Measurements from ENCODE around the gene LBHD2.

Gene LBHD2

DNA sequence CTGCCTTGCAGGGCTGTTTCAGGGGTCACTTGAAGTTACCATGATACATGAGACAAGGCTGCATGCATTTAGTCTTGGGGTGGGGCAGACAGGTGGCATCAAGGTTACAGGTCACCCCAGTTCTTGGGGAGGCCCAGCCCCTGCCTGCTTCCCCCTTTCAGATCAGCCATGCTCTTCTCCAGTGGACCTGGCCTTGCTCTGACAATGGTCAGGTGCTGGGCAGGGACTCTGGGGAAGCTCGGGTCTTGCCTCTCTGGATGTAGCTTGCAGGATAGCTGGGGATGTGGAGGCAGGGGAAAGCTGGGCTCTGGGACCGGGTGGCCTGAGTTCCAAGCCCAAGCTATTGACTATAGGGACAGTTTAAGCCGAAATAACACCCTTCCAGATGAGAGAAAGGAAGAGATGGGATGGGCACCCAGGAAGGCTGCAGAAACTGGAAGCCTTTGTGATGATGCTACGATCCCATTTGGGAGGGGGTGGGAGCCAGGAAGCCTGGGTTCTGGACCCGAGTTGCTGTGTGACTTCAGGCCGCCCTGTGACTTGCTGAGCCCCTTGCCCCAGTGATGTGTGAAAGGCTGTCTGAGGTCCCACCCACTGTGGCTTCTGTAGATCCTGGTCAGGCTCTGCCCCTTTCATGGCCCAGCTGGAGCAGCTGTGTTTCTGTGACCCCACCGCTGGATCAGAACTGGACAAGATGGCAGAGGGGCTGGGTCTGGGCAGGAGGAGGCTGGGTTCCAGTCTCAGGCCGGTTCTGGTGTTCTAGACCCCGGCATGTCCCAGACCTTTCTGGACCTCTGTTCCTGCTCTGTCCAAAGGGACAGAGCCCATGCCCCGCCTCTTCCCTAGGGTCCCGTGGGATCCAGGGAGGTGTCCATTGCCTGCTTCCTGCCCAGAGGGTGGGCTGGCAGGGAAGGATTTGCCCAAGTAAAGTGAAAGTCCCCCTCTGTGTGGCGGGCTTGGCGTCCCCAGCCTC, 41.4 kb downstream of the LBHD2 start:
- Histone ChIP-seq H3K9ac (ENCODE audit: low read length) (no peak overlapping the region), H3K4me3 (ENCODE audit: low read depth in 1 of 2, low read length in 2 of 2) (peak overlapping the region in 1 of 2 donors; percentile 54), H3K9me3 (ENCODE audit: low read length) (no peaks in the 10 kb centered on the region), H3K27me3 (ENCODE audit: control insufficient read depth in 1 of 2, insufficient read depth in 2 of 2, low read length in 2 of 2) (peaks cover 4 to 32% of the 10 kb centered on the region in 2 donors), H3K27ac (ENCODE audit: low read depth, low read length) (peak overlapping the region; percentile 30), H3K36me3 (ENCODE audit: insufficient read depth, low read length) (no peaks in the 10 kb centered on the region), H3K4me1 (ENCODE audit: insufficient read depth, low read length) (peaks cover 7% of the 10 kb centered on the region)

DNA sequence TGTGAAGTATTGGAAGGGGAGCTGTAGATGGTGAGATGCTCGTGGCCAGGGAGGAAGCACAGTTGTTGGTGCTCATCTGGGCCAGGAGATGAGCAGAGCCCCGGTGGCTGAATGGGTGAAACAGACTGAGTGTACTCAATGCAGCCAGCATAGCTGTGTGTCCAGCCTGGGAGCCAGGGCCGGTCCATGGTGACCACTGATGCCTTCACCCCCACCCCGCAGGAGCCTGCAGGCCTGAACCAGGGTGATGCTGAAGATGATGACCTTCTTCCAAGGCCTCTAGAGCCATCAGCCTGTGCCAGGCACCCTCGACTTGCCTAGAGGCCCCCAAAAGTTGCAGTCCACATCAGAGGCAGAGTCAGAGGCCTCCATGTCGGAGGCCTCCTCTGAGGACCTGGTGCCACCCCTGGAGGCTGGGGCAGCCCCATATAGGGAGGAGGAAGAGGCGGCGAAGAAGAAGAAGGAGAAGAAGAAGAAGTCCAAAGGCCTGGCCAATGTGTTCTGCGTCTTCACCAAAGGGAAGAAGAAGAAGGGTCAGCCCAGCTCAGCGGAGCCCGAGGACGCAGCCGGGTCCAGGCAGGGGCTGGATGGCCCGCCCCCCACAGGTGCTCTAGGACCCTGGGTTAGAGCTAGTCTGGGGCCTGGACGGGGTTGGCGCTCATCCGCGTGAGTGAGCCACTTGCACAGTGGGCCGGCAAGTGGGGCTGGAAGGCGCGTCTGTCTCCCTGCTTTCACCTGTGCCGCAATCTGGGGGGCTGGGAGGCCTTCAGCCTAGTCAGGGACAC, 42.3 kb downstream of the LBHD2 start:
- Histone ChIP-seq H3K4me1 (ENCODE audit: insufficient read depth, low read length) (peaks cover 16% of the 10 kb centered on the region), H3K4me3 (ENCODE audit: low read depth in 1 of 2, low read length in 2 of 2) (peak overlapping the region; percentile 8 to 54), H3K27me3 (ENCODE audit: control insufficient read depth in 1 of 2, insufficient read depth in 2 of 2, low read length in 2 of 2) (peaks cover 4 to 32% of the 10 kb centered on the region in 2 donors), H3K36me3 (ENCODE audit: insufficient read depth, low read length) (no peaks in the 10 kb centered on the region), H3K9me3 (ENCODE audit: low read length) (no peaks in the 10 kb centered on the region), H3K27ac (ENCODE audit: low read depth, low read length) (no peak overlapping the region), H3K9ac (ENCODE audit: low read length) (no peak overlapping the region)

DNA sequence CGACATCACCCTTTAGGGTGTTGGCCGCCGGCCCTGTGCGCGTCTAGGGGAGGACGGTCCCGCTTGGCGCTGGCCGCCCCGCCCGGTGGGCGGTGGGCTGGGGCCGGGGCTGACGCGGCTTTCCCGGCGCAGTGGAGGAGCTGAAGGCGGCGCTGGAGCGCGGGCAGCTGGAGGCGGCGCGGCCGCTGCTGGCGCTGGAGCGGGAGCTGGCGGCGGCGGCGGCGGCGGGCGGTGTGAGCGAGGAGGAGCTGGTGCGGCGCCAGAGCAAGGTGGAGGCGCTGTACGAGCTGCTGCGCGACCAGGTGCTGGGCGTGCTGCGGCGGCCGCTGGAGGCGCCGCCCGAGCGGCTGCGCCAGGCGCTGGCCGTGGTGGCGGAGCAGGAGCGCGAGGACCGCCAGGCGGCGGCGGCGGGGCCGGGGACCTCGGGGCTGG, 42.9 kb downstream of the LBHD2 start:
- Histone ChIP-seq H3K4me3 (ENCODE audit: low read depth in 1 of 2, low read length in 2 of 2) (peak overlapping the region in 1 of 2 donors; percentile 8), H3K27ac (ENCODE audit: low read depth, low read length) (no peak overlapping the region), H3K36me3 (ENCODE audit: insufficient read depth, low read length) (no peaks in the 10 kb centered on the region), H3K27me3 (ENCODE audit: control insufficient read depth in 1 of 2, insufficient read depth in 2 of 2, low read length in 2 of 2) (peaks cover 4 to 32% of the 10 kb centered on the region in 2 donors), H3K9ac (ENCODE audit: low read length) (no peak overlapping the region), H3K4me1 (ENCODE audit: insufficient read depth, low read length) (peaks cover 22% of the 10 kb centered on the region), H3K9me3 (ENCODE audit: low read length) (no peaks in the 10 kb centered on the region)

DNA sequence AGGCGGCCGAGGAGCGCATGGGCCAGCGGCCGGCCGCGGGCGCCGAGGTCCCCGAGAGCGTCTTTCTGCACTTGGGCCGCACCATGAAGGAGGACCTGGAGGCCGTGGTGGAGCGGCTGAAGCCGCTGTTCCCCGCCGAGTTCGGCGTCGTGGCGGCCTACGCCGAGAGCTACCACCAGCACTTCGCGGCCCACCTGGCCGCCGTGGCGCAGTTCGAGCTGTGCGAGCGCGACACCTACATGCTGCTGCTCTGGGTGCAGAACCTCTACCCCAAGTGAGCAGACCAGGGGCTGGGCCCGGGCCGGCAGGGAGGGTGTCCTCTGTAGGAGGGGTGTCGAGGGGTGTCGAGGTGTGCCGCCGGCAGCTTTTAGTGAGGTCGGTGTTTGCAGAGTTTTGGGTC, 43.3 kb downstream of the LBHD2 start:
- Histone ChIP-seq H3K9ac (ENCODE audit: low read length) (no peak overlapping the region), H3K27me3 (ENCODE audit: control insufficient read depth in 1 of 2, insufficient read depth in 2 of 2, low read length in 2 of 2) (peaks cover 3 to 29% of the 10 kb centered on the region in 2 donors), H3K36me3 (ENCODE audit: insufficient read depth, low read length) (no peaks in the 10 kb centered on the region), H3K27ac (ENCODE audit: low read depth, low read length) (no peak overlapping the region), H3K9me3 (ENCODE audit: low read length) (no peaks in the 10 kb centered on the region), H3K4me3 (ENCODE audit: low read depth in 1 of 2, low read length in 2 of 2) (no peak overlapping the region), H3K4me1 (ENCODE audit: insufficient read depth, low read length) (peaks cover 26% of the 10 kb centered on the region)

DNA sequence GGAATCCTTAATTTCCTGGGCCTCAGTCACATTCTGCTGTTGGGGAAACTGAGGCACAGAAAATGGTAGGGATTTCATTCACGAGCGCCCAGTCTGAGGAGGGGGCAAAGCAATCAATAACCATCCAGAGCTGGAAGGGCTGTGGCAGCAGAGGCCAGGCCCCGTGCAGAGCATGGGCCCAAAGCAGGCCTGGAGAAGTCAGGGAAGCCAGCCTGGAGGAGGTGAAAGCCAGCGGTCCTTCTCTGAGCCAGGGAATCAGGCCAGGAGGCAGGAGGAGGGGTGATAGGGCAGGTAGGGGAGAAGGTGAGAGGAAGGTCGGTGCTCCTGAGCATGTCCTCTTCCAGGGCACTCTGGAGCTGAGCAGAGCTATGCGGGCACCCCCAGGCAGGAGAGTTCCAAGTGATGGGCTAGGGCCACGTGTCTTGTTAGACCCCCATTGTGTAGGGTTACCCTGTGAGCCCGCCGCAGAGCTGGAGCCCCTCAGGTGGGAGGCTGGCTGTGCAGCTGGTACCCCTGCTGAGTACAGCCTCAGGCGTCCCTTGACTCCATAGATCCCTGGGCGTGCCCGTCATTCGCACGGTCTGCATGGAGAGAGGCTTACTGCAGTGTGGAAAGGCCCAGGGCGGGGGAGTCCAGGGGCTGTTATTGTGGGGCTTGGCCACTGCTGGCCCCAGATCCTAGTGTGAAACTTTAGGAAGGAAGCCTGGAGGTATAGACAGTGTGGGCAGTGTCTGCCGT, 44.0 kb downstream of the LBHD2 start:
- H3K4me1 ChIP-seq (ENCODE audit: insufficient read depth, low read length) = peaks cover 29% of the 10 kb centered on the region
- H3K9ac ChIP-seq (ENCODE audit: low read length) = no peak overlapping the region
- H3K4me3 ChIP-seq (ENCODE audit: low read depth in 1 of 2, low read length in 2 of 2) = no peak overlapping the region
- no peaks in the 10 kb centered on the region for H3K36me3 ChIP-seq (ENCODE audit: insufficient read depth, low read length)
- H3K27me3 ChIP-seq (ENCODE audit: control insufficient read depth in 1 of 2, insufficient read depth in 2 of 2, low read length in 2 of 2) = peaks cover 0 to 22% of the 10 kb centered on the region in 2 donors
- H3K9me3 ChIP-seq (ENCODE audit: low read length) = no peaks in the 10 kb centered on the region
- H3K27ac ChIP-seq (ENCODE audit: low read depth, low read length) = no peak overlapping the region

DNA sequence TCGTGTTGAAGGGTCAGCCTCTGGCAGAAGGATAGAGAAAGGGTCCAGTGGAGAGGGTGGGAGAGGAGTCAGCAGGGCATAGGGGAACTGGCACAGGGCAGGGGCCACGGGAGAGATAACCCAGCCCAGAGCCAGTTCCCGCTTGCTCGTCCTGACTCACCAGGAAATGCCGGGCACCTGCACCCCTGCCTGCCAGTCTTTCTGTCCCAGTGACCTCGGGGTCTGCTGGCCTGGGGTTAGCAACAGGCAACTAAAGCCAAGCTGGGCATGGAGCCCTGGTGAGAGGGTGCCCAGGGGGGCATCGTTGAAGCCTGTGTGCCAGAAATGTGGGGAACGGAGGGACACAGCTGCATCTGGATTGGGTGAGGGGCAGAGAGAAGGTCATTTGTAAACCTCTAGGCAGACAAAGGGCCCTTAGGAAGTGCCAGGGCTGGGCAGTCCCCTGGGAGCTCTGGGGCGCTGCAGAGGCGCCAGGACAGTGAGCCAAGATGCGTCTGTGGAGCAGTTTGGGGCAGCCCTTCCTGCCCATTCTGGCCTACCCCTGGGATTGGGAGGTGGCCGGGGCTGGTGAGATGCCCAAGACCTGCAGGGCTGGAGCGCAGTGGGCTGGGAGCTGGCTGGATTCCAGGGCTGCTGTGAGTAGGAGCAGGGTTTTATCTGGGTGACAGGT, 44.8 kb downstream of the LBHD2 start:
- H3K4me1 ChIP-seq (ENCODE audit: insufficient read depth, low read length) = peaks cover 29% of the 10 kb centered on the region
- no peak overlapping the region for H3K27ac ChIP-seq (ENCODE audit: low read depth, low read length)
- H3K4me3 ChIP-seq (ENCODE audit: low read depth in 1 of 2, low read length in 2 of 2) = no peak overlapping the region
- H3K36me3 ChIP-seq (ENCODE audit: insufficient read depth, low read length) = no peaks in the 10 kb centered on the region
- no peaks in the 10 kb centered on the region for H3K9me3 ChIP-seq (ENCODE audit: low read length)
- no peak overlapping the region for H3K9ac ChIP-seq (ENCODE audit: low read length)
- peaks cover 0 to 15% of the 10 kb centered on the region in 2 donors for H3K27me3 ChIP-seq (ENCODE audit: control insufficient read depth in 1 of 2, insufficient read depth in 2 of 2, low read length in 2 of 2)

DNA sequence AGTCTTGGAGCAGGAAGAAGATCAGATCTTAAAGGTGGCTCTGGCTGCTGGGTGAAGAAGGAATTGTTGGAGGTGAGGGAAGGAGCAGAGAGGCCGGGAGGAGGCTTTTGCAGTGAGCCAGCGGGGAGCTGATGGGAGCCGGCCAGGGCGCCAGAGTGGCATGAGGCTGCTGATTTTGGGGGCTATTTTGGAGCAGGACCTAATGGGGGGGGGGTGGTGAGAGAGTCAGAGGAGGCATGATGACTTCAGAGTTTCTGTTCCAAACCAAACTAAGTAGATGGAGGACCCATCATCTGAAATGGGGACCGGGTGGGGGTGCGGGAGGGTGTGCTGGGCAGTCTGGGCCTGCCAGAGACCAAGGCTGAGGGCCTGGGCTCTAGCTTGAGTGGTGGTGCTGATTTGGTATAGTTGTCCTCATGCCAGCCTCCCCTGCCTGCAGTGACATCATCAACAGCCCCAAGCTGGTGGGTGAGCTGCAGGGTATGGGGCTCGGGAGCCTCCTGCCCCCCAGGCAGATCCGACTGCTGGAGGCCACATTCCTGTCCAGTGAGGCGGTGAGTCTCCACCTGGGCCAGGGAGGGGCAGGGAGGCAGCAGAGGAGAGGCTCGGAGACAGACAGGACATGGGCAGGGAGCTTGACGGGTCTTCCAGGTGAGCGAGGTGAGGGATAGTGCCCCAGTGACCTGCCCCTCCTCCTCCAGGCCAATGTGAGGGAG, 45.4 kb downstream of the LBHD2 start:
- Histone ChIP-seq H3K36me3 (ENCODE audit: insufficient read depth, low read length) (no peaks in the 10 kb centered on the region), H3K4me3 (ENCODE audit: low read depth in 1 of 2, low read length in 2 of 2) (no peak overlapping the region), H3K27ac (ENCODE audit: low read depth, low read length) (no peak overlapping the region), H3K27me3 (ENCODE audit: control insufficient read depth in 1 of 2, insufficient read depth in 2 of 2, low read length in 2 of 2) (peaks cover 0 to 10% of the 10 kb centered on the region in 2 donors), H3K4me1 (ENCODE audit: insufficient read depth, low read length) (peaks cover 27% of the 10 kb centered on the region), H3K9me3 (ENCODE audit: low read length) (no peaks in the 10 kb centered on the region), H3K9ac (ENCODE audit: low read length) (no peak overlapping the region)

DNA sequence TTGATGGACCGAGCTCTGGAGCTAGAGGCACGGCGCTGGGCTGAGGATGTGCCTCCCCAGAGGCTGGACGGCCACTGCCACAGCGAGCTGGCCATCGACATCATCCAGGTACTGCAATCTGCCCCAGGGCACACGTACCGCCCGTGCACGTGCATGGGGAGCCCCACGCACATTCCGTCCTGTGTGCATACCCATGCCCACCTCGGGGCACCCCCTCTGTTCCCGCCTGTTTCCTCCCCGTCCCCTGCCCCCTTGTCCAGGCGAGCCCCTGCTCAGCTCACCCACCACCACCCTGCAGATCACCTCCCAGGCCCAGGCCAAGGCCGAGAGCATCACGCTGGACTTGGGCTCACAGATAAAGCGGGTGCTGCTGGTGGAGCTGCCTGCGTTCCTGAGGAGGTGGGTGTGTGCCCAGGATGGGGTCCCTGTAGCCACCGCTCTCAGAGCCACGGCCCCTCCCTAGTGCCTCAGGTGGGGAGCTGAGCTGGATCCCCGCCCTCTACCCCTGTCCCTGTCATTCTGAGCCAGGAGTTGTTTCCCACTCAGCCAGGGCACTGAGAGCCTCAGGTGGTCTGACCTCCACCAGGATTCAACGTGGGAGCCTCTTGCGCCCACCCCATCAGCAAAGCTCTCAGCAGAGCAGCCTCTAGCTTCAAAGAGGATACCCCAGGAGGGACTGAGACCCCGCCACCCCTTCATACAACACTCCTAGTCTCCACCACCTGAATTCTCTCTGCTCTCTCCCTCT, 46.2 kb downstream of the LBHD2 start:
- H3K4me1 ChIP-seq (ENCODE audit: insufficient read depth, low read length) = peaks cover 22% of the 10 kb centered on the region
- no peaks in the 10 kb centered on the region for H3K36me3 ChIP-seq (ENCODE audit: insufficient read depth, low read length)
- H3K27ac ChIP-seq (ENCODE audit: low read depth, low read length) = no peak overlapping the region
- H3K9ac ChIP-seq (ENCODE audit: low read length) = no peak overlapping the region
- no peaks in the 10 kb centered on the region for H3K9me3 ChIP-seq (ENCODE audit: low read length)
- peaks cover 0 to 8% of the 10 kb centered on the region in 2 donors for H3K27me3 ChIP-seq (ENCODE audit: control insufficient read depth in 1 of 2, insufficient read depth in 2 of 2, low read length in 2 of 2)
- no peak overlapping the region for H3K4me3 ChIP-seq (ENCODE audit: low read depth in 1 of 2, low read length in 2 of 2)

DNA sequence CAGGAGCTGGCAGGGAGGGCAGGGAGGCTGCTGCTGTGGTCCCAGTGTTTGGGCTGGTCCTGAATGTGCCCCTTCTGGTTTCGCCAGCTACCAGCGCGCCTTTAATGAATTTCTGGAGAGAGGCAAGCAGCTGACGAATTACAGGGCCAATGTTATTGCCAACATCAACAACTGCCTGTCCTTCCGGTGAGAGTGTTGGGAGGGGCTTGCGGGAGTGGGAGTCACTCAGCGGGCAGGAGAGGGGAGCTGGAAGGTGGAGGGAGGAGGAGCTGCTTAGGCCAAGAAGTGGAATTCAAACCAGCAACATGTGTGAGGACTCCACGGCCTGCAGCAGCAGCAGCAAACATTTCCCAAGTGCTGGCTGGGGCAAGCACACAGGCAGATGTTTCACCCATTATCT, 47.0 kb downstream of the LBHD2 start:
- Histone ChIP-seq H3K27me3 (ENCODE audit: control insufficient read depth in 1 of 2, insufficient read depth in 2 of 2, low read length in 2 of 2) (peaks cover 0 to 7% of the 10 kb centered on the region in 2 donors), H3K9ac (ENCODE audit: low read length) (no peak overlapping the region), H3K9me3 (ENCODE audit: low read length) (no peaks in the 10 kb centered on the region), H3K4me1 (ENCODE audit: insufficient read depth, low read length) (peaks cover 22% of the 10 kb centered on the region), H3K4me3 (ENCODE audit: low read depth in 1 of 2, low read length in 2 of 2) (no peak overlapping the region), H3K27ac (ENCODE audit: low read depth, low read length) (no peak overlapping the region), H3K36me3 (ENCODE audit: insufficient read depth, low read length) (no peaks in the 10 kb centered on the region)

DNA sequence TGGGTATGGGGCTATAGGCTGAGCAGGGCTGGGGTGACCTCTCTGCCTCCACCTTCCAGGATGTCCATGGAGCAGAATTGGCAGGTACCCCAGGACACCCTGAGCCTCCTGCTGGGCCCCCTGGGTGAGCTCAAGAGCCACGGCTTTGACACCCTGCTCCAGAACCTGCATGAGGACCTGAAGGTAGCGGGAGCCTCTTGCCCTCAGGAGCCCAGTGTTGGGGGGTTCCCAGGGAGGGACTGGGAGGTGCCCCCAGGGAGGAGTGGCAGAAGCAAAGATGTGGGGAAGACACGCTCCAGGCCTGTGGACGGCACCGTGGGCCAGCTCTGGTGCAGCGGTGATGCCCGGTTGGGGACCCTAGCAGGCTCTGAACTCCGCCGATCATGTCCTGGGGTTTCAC, 47.6 kb downstream of the LBHD2 start:
- H3K9me3 ChIP-seq (ENCODE audit: low read length) = no peaks in the 10 kb centered on the region
- no peaks in the 10 kb centered on the region for H3K36me3 ChIP-seq (ENCODE audit: insufficient read depth, low read length)
- peaks cover 0 to under 1% of the 10 kb centered on the region in 2 donors for H3K27me3 ChIP-seq (ENCODE audit: control insufficient read depth in 1 of 2, insufficient read depth in 2 of 2, low read length in 2 of 2)
- peaks cover 23% of the 10 kb centered on the region for H3K4me1 ChIP-seq (ENCODE audit: insufficient read depth, low read length)
- H3K4me3 ChIP-seq (ENCODE audit: low read depth in 1 of 2, low read length in 2 of 2) = no peak overlapping the region
- no peak overlapping the region for H3K27ac ChIP-seq (ENCODE audit: low read depth, low read length)
- H3K9ac ChIP-seq (ENCODE audit: low read length) = no peak overlapping the region

All from muscle layer of colon (tissue), 2 donors.